MCF 10A (cell line): ENCODE data around the gene FBN1. TPM values are rescaled to one million over a fixed set of nuclear protein-coding genes. Genes with fewer than 3 reads are reported as not detected.

ENCODE experiments used
- BruUV-seq: library from RNA; stranded (reverse); fragments of 400-500 nt; replicated peaks from 2 replicates; lab custom pipeline; 2021; lab: Mats Ljungman, UMichigan
- CTCF ChIA-PET: fragments of 300-600 bp; sonication (Branson Sonifier 250); formaldehyde crosslinking; extraction: SDS; loops from one replicate; lab custom pipeline; 2021; ENCODE audit warnings: antibody characterized with exemption, inconsistent platforms; lab: Yijun Ruan, JAX
- POLR2A ChIA-PET: fragments of 300-600, 350-650 bp; sonication (Branson Sonifier 250); formaldehyde crosslinking; extraction: SDS; loops from one replicate; lab custom pipeline; 2020; ENCODE audit warnings: antibody characterized with exemption, inconsistent platforms; lab: Yijun Ruan, JAX
- DNase-seq: peaks from one replicate; pipeline ENCODE4 v3.0.0-alpha.2; 2018; ENCODE audit not compliant: unreplicated experiment
- H3K27ac Mint-ChIP-seq: one replicate; pipeline ENCODE4 v1.8.0; 2022; ENCODE audit warnings: mild to moderate bottlenecking, low read depth, mixed read lengths; ENCODE audit not compliant: unreplicated experiment
- H3K27me3 Mint-ChIP-seq: one replicate; pipeline ENCODE4 v1.8.0; 2022; ENCODE audit warnings: mixed read lengths; ENCODE audit not compliant: insufficient read depth, unreplicated experiment
- H3K36me3 Mint-ChIP-seq: one replicate; pipeline ENCODE4 v1.8.0; 2022; ENCODE audit warnings: mild to moderate bottlenecking, moderate library complexity, mixed read lengths; ENCODE audit not compliant: insufficient read depth, unreplicated experiment
- H3K4me1 Mint-ChIP-seq: one replicate; pipeline ENCODE4 v1.8.0; 2022; ENCODE audit warnings: mixed read lengths; ENCODE audit not compliant: insufficient read depth, unreplicated experiment
- H3K4me3 Mint-ChIP-seq: one replicate; pipeline ENCODE4 v1.8.0; 2022; ENCODE audit warnings: mild to moderate bottlenecking, moderate library complexity, mixed read lengths; ENCODE audit not compliant: unreplicated experiment
- H3K9me3 Mint-ChIP-seq: one replicate; pipeline ENCODE4 v1.8.0; 2022; ENCODE audit warnings: mixed read lengths; ENCODE audit not compliant: unreplicated experiment
- CTCF ChIP-seq: fragments of 200-600 bp; IDR thresholded peaks from one replicate; pipeline ENCODE4 v1.8.0; 2022; ENCODE audit warnings: antibody characterized with exemption, mild to moderate bottlenecking; ENCODE audit not compliant: unreplicated experiment
- intact Hi-C: fragments of 100-400 bp; cut with micrococcal nuclease; formaldehyde crosslinking; loops from 2 replicates; pipeline ENCODE4 v1.14.1; 2022
- total RNA-seq: library from RNA; stranded (reverse); gene quantifications from 2 replicates; pipeline ENCODE4 v1.2.3, GENCODE V29; 2022

FBN1 gene
- total RNA-seq, 1 experiment from 2014 or later = 14.3 TPM

GRCh38 chr15:48638963-48639362 lies 6.5 kb downstream of the FBN1 start:
- Mint-ChIP-seq H3K4me3 (no peak overlapping the region), H3K27me3 (no peaks in the 10 kb centered on the region), H3K9me3 (no peaks in the 10 kb centered on the region), H3K4me1 (peaks cover 18% of the 10 kb centered on the region), H3K36me3 (no peaks in the 10 kb centered on the region), H3K27ac (no peak overlapping the region)
- BruUV-seq = no TSS peak
- no peak for TF ChIP-seq CTCF
- CTCF ChIA-PET = interaction anchor here (0.6 to 5.9 kb wide), 5 partner anchors 12 to 281 kb away, joined by 3 to 49 read pairs (median 5); no protein-coding TSS in a partner anchor
- intact Hi-C loops = no loop called here
- no peak for DNase-seq
- POLR2A ChIA-PET = interaction anchor here (1.1 to 2.6 kb wide), 2 partner anchors 11 to 97 kb away, joined by 3 to 13 read pairs; no protein-coding TSS in a partner anchor

GRCh38 chr15:48637639-48638038 lies 7.9 kb downstream of the FBN1 start:
- intact Hi-C loops = no loop called here
- H3K4me3 Mint-ChIP-seq = no peak overlapping the region
- no peak overlapping the region for H3K27ac Mint-ChIP-seq
- BruUV-seq = no TSS peak
- H3K27me3 Mint-ChIP-seq = no peaks in the 10 kb centered on the region
- DNase-seq = no peak
- TF ChIP-seq CTCF = no peak
- ChIA-PET POLR2A (interaction anchor here (0.8 to 1.3 kb wide), 2 partner anchors 10 to 148 kb away, joined by 3 to 6 read pairs; no protein-coding TSS in a partner anchor), CTCF (interaction anchor here (0.6 to 5.9 kb wide), 5 partner anchors 164 to 286 kb away, joined by 3 to 49 read pairs (median 3); no protein-coding TSS in a partner anchor)
- no peaks in the 10 kb centered on the region for H3K9me3 Mint-ChIP-seq
- peaks cover 17% of the 10 kb centered on the region for H3K4me1 Mint-ChIP-seq
- no peaks in the 10 kb centered on the region for H3K36me3 Mint-ChIP-seq

GRCh38 chr15:48636511-48636910 lies 9.0 kb downstream of the FBN1 start:
- no peak overlapping the region for H3K27ac Mint-ChIP-seq
- POLR2A ChIA-PET = no interaction called here
- CTCF ChIA-PET = interaction anchor here (2.9 to 5.9 kb wide), 2 partner anchors 165 to 279 kb away, joined by 14 to 49 read pairs; no protein-coding TSS in a partner anchor
- peaks cover 15% of the 10 kb centered on the region for H3K4me1 Mint-ChIP-seq
- intact Hi-C loops = no loop called here
- H3K36me3 Mint-ChIP-seq = no peaks in the 10 kb centered on the region
- no peaks in the 10 kb centered on the region for H3K27me3 Mint-ChIP-seq
- no peak for DNase-seq
- H3K9me3 Mint-ChIP-seq = no peaks in the 10 kb centered on the region
- no peak for TF ChIP-seq CTCF
- H3K4me3 Mint-ChIP-seq = no peak overlapping the region
- no TSS peak for BruUV-seq

GRCh38 chr15:48634893-48635292 lies 10.6 kb downstream of the FBN1 start:
- DNase-seq = no peak
- intact Hi-C loops = no loop called here
- no peaks in the 10 kb centered on the region for H3K36me3 Mint-ChIP-seq
- ChIA-PET POLR2A (no interaction called here), CTCF (interaction anchor here (0.6 kb wide), 1 partner anchor 169 kb away, joined by 3 read pairs; no protein-coding TSS in a partner anchor)
- H3K27me3 Mint-ChIP-seq = no peaks in the 10 kb centered on the region
- peaks cover 10% of the 10 kb centered on the region for H3K4me1 Mint-ChIP-seq
- H3K4me3 Mint-ChIP-seq = no peak overlapping the region
- no peak for TF ChIP-seq CTCF
- BruUV-seq = no TSS peak
- H3K27ac Mint-ChIP-seq = no peak overlapping the region
- H3K9me3 Mint-ChIP-seq = no peaks in the 10 kb centered on the region
